HepG2 (cell line): ENCODE measurements around the gene ABHD10. TPM values are rescaled to one million over a fixed set of nuclear protein-coding genes. Genes with fewer than 3 reads are reported as not detected.
A peak's percentile ranks its signal among the peaks of the same experiment; 100 is the strongest.

Source experiments
- CHD4 ChIP-seq: fragments of 200-600 bp; sonication (generic); IDR thresholded peaks from 2 replicates; pipeline ENCODE4 v1.7.0; 2017; ENCODE audit warnings: mild to moderate bottlenecking, low read length, borderline replicate concordance
- HDAC6 ChIP-seq: fragments of 200-600 bp; sonication (generic); IDR thresholded peaks from 2 replicates; pipeline ENCODE4 v1.7.0; 2017; ENCODE audit warnings: mild to moderate bottlenecking, antibody characterized with exemption, low read length, low read depth
- LCORL ChIP-seq, 2 experiments: fragments of 450-650 bp in 1 of 2; sonication (generic) in 1 of 2; formaldehyde crosslinking in 1 of 2; IDR thresholded peaks; 2 replicates each; pipeline versions ENCODE4 v1.5.0 to v1.6.1; 2017 to 2020; ENCODE audit warnings: antibody characterized with exemption in 1 of 2, missing genetic modification reagents in 1 of 2
- MXI1 ChIP-seq: IDR thresholded peaks from 3 replicates; pipeline ENCODE4 v1.6.1; 2012; ENCODE audit warnings: low read depth, low read length, inconsistent platforms, borderline replicate concordance
- RBAK ChIP-seq: sonication (generic); formaldehyde crosslinking; IDR thresholded peaks from 2 replicates; pipeline ENCODE4 v1.5.1; 2020; ENCODE audit warnings: mild to moderate bottlenecking, missing genetic modification reagents
- RORA ChIP-seq: sonication (generic); formaldehyde crosslinking; IDR thresholded peaks from 2 replicates; pipeline ENCODE4 v1.5.0; 2020; ENCODE audit warnings: mild to moderate bottlenecking, missing genetic modification reagents, moderate library complexity
- ZNF766 ChIP-seq: sonication (generic); formaldehyde crosslinking; IDR thresholded peaks from 2 replicates; pipeline ENCODE4 v1.5.0; 2020; ENCODE audit warnings: missing genetic modification reagents, borderline replicate concordance
- ZSCAN9 ChIP-seq: IDR thresholded peaks from 2 replicates; pipeline ENCODE4 v1.6.1; 2016; ENCODE audit warnings: borderline replicate concordance
- polyA plus RNA-seq, 8 experiments: library from polyadenylated mRNA; depleted of rRNA in 3 of 8; stranded (reverse) in 7 of 8; unstranded in 1 of 8; fragments of >200 nt; fragmentation: Illumina TruSeq in 4 of 8; extraction: Trizol in 4 of 8; gene quantifications; 2 replicates each; pipeline versions ENCODE4 v1.2.1 to v1.2.3, GENCODE V29; 2011 to 2016; ENCODE audit warnings: low read depth in 4 of 8, missing spikeins in 1 of 8, mixed read lengths in 1 of 8; ENCODE audit not compliant: insufficient read depth in 1 of 8
- total RNA-seq, 5 experiments: library from RNA; depleted of rRNA; stranded (reverse); fragments of >200 nt; fragmentation: Illumina TruSeq; extraction: Trizol; gene quantifications; 2 replicates each; pipeline ENCODE4 v1.2.3, GENCODE V29; 2016; ENCODE audit warnings: low read depth in 1 of 5
- TF ChIP-seq, protein P1 (sequence below): sonication (generic); formaldehyde crosslinking; IDR thresholded peaks from 2 replicates; pipeline ENCODE4 v1.5.1; 2020; ENCODE audit warnings: mild to moderate bottlenecking, missing genetic modification reagents, moderate library complexity
- TF ChIP-seq, protein P2 (sequence below): sonication (generic); formaldehyde crosslinking; IDR thresholded peaks from 2 replicates; pipeline ENCODE4 v1.9.0; 2021; ENCODE audit warnings: mild to moderate bottlenecking, missing genetic modification reagents
- TF ChIP-seq, protein P3 (sequence below): sonication (generic); formaldehyde crosslinking; IDR thresholded peaks from 2 replicates; pipeline ENCODE4 v1.4.0; 2020; ENCODE audit warnings: missing genetic modification reagents, borderline replicate concordance

Gene ABHD10
- total and polyA plus RNA-seq, 2 of the 13 experiments (the other 11 are each of a cell fraction or from before 2014, with no cell fraction given): 22.8 to 50.2 TPM

DNA sequence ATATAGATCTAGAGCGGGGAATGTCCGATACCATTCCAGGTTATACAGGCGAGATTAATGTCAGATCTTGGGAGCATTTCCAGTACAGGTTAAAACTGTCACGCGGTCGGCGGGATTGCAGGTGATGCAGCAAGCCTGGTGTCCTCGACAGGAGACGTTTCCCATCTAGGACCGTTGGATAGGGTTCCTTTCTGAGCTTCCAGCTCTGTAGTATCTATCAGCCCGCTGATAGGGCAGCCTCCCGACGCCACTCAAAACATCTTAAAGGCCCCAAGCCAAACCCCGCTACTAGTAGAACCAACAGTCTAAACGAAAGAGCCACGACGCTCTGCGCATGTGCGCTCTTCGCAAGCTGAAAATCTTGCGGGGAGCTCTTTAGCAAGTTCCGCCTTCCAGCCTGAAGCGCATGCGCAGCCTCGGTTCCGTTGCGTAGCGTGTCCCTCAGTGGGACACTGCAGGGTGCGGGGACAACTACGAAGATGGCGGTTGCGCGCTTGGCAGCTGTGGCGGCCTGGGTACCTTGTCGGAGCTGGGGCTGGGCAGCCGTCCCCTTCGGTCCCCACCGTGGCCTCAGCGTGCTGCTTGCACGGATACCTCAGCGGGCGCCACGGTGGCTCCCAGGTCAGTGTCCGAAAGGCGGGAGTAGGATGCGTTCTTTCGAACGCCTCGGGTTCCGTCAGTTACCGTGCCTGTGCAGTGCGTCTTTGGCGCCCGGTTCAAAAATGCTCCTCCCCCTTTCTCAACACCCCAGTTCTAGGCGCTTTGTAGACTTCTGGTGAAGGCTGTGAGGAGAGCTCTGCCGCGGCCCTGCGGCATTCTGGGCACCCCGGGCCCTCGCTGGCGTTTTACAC lies at the start of gene ABHD10 (continued):
- TF ChIP-seq, protein P1, sequence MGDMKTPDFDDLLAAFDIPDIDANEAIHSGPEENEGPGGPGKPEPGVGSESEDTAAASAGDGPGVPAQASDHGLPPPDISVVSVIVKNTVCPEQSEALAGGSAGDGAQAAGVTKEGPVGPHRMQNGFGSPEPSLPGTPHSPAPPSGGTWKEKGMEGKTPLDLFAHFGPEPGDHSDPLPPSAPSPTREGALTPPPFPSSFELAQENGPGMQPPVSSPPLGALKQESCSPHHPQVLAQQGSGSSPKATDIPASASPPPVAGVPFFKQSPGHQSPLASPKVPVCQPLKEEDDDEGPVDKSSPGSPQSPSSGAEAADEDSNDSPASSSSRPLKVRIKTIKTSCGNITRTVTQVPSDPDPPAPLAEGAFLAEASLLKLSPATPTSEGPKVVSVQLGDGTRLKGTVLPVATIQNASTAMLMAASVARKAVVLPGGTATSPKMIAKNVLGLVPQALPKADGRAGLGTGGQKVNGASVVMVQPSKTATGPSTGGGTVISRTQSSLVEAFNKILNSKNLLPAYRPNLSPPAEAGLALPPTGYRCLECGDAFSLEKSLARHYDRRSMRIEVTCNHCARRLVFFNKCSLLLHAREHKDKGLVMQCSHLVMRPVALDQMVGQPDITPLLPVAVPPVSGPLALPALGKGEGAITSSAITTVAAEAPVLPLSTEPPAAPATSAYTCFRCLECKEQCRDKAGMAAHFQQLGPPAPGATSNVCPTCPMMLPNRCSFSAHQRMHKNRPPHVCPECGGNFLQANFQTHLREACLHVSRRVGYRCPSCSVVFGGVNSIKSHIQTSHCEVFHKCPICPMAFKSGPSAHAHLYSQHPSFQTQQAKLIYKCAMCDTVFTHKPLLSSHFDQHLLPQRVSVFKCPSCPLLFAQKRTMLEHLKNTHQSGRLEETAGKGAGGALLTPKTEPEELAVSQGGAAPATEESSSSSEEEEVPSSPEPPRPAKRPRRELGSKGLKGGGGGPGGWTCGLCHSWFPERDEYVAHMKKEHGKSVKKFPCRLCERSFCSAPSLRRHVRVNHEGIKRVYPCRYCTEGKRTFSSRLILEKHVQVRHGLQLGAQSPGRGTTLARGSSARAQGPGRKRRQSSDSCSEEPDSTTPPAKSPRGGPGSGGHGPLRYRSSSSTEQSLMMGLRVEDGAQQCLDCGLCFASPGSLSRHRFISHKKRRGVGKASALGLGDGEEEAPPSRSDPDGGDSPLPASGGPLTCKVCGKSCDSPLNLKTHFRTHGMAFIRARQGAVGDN (CRISPR knock-in tag): peak; percentile 98
- TF ChIP-seq LCORL (IDR thresholded peaks at IDR 0.05): no peak
- peak; percentile 63; the same call in 1 of the 2 replicates for TF ChIP-seq LCORL (CRISPR knock-in tag; IDR thresholded peaks at IDR 0.05)
- TF ChIP-seq RBAK (CRISPR knock-in tag): no peak
- TF ChIP-seq, protein P2, sequence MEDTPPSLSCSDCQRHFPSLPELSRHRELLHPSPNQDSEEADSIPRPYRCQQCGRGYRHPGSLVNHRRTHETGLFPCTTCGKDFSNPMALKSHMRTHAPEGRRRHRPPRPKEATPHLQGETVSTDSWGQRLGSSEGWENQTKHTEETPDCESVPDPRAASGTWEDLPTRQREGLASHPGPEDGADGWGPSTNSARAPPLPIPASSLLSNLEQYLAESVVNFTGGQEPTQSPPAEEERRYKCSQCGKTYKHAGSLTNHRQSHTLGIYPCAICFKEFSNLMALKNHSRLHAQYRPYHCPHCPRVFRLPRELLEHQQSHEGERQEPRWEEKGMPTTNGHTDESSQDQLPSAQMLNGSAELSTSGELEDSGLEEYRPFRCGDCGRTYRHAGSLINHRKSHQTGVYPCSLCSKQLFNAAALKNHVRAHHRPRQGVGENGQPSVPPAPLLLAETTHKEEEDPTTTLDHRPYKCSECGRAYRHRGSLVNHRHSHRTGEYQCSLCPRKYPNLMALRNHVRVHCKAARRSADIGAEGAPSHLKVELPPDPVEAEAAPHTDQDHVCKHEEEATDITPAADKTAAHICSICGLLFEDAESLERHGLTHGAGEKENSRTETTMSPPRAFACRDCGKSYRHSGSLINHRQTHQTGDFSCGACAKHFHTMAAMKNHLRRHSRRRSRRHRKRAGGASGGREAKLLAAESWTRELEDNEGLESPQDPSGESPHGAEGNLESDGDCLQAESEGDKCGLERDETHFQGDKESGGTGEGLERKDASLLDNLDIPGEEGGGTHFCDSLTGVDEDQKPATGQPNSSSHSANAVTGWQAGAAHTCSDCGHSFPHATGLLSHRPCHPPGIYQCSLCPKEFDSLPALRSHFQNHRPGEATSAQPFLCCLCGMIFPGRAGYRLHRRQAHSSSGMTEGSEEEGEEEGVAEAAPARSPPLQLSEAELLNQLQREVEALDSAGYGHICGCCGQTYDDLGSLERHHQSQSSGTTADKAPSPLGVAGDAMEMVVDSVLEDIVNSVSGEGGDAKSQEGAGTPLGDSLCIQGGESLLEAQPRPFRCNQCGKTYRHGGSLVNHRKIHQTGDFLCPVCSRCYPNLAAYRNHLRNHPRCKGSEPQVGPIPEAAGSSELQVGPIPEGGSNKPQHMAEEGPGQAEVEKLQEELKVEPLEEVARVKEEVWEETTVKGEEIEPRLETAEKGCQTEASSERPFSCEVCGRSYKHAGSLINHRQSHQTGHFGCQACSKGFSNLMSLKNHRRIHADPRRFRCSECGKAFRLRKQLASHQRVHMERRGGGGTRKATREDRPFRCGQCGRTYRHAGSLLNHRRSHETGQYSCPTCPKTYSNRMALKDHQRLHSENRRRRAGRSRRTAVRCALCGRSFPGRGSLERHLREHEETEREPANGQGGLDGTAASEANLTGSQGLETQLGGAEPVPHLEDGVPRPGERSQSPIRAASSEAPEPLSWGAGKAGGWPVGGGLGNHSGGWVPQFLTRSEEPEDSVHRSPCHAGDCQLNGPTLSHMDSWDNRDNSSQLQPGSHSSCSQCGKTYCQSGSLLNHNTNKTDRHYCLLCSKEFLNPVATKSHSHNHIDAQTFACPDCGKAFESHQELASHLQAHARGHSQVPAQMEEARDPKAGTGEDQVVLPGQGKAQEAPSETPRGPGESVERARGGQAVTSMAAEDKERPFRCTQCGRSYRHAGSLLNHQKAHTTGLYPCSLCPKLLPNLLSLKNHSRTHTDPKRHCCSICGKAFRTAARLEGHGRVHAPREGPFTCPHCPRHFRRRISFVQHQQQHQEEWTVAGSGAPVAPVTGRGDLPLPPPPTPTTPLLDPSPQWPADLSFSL (CRISPR knock-in tag): peak; percentile 85
- peak; percentile 70; the same call in 1 of the 3 replicates for TF ChIP-seq MXI1
- 0 out of 2 replicates have a peak, but pooled peaks have one; percentile 23 for TF ChIP-seq RORA
- TF ChIP-seq, protein P3, sequence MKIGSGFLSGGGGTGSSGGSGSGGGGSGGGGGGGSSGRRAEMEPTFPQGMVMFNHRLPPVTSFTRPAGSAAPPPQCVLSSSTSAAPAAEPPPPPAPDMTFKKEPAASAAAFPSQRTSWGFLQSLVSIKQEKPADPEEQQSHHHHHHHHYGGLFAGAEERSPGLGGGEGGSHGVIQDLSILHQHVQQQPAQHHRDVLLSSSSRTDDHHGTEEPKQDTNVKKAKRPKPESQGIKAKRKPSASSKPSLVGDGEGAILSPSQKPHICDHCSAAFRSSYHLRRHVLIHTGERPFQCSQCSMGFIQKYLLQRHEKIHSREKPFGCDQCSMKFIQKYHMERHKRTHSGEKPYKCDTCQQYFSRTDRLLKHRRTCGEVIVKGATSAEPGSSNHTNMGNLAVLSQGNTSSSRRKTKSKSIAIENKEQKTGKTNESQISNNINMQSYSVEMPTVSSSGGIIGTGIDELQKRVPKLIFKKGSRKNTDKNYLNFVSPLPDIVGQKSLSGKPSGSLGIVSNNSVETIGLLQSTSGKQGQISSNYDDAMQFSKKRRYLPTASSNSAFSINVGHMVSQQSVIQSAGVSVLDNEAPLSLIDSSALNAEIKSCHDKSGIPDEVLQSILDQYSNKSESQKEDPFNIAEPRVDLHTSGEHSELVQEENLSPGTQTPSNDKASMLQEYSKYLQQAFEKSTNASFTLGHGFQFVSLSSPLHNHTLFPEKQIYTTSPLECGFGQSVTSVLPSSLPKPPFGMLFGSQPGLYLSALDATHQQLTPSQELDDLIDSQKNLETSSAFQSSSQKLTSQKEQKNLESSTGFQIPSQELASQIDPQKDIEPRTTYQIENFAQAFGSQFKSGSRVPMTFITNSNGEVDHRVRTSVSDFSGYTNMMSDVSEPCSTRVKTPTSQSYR (CRISPR knock-in tag): peak; percentile 15; the same call in 1 of the 2 replicates
- TF ChIP-seq CHD4: no peak
- TF ChIP-seq HDAC6: no peak
- peak; percentile 69; the same call in 1 of the 2 replicates for TF ChIP-seq ZNF766 (CRISPR knock-in tag)
- no peak for TF ChIP-seq ZSCAN9 (CRISPR knock-in tag)
